Right renal pelvis (tissue), 4 donors: ENCODE measurements around the gene SSH2. TPM values are rescaled to one million over a fixed set of nuclear protein-coding genes. Genes with fewer than 3 reads are reported as not detected.
A peak's percentile ranks its signal among the peaks of the same experiment; 100 is the strongest.

ENCODE experiments used
- DNase-seq, 4 donors: peaks; one replicate each; pipeline ENCODE4 v3.0.0-alpha.2; 2013; ENCODE audit warnings: low read depth in 4 of 4, low spot score in 3 of 4, missing footprints in 1 of 4
- polyA plus RNA-seq, 4 donors: library from polyadenylated mRNA; unstranded; fragments of 120-200 nt; gene quantifications; one replicate each; pipeline ENCODE4 v1.2.1, GENCODE V29; 2013; ENCODE audit not compliant: insufficient read length in 4 of 4

The SSH2 gene
- polyA plus RNA-seq, 4 donors, result 16.6 to 19.2 (median 19.0) TPM

DNA sequence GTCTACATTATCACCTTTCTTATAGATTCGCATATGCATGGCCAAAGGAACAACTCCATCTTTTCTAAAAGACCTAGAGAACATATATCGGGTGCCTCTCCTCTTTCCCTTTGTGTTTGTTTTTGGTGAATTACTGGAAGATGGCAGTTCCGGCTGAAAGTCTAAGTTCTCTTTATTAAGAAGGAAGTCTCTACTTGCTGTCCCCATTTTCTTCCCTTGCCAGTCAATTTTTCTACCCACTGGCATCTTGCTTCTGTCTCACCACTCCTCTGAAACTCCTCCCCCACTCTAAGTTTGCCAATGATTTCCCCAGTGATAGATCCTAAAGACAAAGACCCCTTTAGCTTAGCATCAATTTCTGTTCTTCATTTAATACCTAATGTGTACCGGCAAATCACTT, 213.5 kb downstream of the SSH2 start:
- DNase-seq, result no peak

DNA sequence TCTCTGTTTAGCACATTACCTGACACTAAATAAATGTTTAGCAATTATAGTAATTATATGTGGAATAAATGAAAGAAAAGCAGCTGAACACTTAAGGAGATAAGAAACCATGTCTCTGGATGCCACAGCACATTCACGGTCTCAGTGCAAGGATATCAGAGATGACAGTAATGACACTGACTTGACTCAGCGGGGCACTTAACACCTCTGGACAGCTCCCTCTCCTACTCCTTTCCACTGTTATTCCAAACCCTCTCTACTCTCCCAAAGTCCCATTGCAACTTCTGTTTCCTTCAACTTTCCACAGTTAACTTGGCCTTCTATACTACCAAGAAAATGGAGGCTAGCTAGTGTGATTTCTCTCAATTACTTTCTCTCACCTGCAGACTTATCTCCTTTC, 214.3 kb downstream of the SSH2 start:
- DNase-seq, result no peak

DNA sequence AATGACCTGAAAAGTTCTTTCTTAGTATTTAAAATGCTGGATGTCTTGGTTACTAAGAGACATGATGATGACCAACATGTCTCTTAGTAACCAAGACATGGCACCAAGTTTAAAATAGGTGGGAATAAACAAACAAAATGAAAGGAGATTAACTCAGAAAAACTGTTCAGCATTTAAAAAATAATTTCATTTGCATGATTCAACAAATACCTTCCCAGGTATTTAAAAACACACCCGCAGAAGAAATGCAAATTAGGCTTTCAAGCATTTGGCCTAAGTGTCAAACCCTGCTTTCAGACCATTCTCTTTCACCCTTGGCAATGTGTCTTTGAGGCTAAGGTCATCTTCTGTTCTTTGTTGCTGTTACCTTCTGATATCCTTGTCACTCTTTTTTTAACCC, 215.9 kb downstream of the SSH2 start:
- DNase-seq, result no peak

DNA sequence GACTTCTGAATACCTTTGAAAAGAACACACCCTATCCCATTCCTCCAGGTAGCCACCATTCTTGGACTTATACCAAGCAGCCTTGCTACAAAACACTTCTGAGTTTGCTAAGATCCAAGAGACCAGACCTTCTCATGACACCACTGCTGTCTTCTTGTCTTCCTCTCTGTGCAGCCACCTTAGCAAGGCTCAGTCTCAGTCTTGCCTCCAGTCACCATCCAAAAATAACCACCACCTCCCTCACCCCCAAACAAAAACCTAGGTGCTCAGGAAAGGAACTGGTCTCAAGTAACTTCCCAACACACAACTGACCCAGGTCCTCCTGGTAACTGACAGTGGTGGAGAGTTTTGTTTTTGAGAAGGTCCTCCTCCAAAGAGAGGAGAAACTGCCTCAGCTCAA, 216.4 kb downstream of the SSH2 start:
- no peak for DNase-seq

DNA sequence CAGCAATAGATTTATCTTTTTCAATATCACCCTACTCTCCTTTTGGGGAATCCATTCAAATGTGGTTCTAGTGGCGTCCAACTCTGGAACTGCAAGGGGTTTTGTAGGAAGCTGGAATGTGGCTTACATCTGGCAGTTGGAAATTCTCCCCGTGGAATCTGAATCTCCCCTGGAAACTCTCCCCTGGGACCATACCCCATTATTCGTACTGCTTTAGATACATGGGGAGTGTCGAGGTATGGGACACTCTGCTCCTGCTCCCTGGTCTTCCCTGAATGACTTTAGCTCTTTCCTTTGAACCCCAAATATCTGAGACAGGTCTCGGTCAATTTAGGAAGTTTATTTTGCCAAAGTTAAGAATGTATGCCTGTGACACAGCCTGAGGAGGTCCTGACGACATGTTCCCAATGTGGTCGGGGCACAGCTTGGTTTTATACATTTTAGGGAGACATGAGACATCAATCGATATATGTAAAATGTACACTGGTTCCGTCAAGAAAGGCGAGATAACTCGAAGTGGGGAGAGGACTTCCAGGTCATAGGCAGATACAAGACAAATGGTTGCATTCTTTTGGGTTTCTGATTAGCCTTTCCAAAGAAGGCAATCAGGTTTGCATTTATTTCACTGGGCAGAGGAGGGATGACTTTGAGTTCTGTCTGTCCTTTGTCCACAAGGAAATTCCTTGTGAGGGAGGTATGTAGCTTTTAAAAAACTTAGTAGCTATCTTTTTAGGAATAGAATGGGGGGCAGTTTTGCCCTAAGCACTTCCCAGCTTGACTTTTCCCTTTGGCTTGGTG, 218.2 kb downstream of the SSH2 start:
- no peak for DNase-seq

DNA sequence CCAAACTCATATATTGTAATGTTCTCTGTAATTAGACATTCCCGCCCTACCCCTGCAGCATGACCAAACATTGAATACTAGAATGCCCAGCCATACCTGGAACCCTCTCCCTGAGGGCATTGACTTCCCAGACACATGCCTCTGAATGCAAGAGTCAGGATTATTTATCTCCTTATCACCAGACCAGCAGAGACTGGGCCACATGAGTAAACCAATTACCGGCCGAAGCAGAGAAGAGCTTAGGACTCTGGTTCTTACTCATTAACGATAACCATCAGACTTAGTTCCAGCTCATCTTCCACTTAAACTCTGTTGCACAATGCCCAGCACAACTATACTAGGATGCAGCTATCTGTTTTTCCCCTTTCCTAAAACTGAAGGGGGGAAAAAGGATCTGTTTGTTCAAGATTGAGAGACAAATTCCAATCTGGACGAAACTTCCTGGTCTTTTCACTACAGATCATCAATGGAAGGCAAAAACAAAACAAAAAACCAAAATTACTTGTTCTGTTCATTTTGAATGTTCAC, 219.1 kb downstream of the SSH2 start:
- DNase-seq, result no peak

DNA sequence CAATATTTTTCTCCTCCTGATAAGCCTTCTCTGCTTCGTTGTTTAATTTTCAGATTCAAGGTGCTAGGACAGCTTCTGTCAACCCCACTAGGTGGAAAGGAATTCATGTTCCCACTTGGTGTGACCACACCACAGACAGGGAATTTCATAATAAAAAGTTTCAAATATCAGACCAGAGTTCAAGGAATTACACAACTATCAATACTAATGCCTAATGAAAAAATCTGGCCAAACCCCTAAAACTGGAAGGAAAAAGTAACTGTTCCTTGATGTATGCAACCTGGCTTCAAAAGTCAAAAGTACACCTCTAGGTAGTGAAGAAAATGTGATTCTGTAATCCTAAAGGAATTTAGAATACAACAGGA, 219.5 kb downstream of the SSH2 start:
- DNase-seq, result no peak

DNA sequence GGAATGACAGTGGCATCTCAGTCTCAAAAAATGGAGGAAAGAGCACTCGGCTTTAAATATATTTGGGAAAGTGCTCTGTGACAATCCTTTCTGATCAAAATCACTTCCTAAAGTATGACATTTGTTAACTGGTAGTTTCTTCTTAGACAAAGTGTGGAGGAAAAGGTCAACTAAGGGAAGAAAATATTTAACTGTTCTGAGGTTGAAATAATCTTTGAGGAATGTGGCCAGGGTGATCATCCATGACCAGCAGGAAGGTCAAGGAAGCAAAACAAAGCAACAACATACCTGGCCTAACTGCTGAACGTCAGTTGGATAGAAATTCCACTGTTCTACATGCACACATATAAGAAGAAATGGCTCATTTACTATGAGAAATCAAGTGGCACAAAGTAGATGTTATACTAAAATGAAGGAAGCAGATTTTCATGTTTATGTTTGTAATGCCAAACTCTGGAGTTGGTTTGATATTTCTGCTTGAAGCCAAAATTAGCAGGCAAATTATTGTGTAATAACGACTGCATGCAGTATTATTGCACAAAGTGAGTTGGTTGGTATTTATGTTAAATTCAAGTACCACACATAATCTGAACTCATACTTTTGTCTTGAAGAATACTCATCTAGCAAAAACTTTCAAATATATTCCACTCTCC, 220.0 kb downstream of the SSH2 start:
- DNase-seq, result peak in 1 of 4 donors; percentile 62

DNA sequence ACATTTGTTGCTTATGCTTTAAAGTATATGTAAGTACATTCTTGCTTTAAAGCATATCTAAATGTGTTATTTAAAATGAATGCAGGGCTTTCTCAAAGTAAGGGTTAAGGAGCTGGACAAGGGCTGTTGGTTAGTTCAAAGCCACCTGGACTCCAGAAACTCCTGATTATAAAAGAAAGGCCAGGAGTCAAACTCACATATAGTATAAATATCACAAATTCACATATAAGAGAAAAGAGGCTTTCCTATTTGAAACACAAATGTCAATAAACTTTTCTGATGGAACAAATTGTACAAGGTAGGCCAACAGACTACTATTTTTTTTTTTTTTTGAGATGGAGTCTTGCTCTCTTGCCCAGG, 222.8 kb downstream of the SSH2 start:
- no peak for DNase-seq

DNA sequence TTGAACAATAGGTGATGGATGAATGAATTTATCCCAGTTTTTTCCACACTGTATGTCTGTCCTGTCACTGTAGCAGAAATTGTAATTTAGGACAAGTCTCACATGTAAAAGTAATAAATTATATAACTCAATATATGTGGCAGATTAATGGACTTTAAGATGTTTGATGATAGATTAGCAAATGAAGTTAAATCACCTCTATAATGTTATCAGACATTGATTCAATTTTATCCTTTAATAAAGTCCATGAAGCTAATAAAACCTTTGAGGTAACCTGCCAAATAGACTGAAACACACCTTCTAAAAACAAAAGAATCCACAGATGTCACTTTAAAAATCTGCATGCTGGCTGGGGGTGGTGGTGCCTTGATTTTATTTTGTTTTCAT, 224.0 kb downstream of the SSH2 start:
- DNase-seq, result no peak

DNA sequence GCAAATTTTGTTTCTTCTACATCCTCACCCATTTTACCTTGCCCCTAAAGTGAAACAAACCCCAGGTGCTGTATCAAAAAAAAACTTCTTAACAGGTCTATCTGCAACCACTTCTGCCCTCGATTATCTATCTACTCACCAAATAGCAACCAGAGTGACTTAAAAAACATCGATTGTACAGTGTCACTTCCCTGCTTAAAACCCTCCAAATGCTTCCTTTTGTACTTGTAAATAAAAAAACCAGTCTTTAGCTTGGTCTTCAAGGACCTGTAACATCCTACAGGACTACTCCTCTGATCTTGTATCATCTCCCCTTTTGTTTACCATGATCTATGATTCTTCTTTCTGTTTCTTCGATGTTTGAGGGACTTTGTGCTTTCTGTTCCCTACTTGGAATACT, 224.6 kb downstream of the SSH2 start:
- DNase-seq, result no peak

DNA sequence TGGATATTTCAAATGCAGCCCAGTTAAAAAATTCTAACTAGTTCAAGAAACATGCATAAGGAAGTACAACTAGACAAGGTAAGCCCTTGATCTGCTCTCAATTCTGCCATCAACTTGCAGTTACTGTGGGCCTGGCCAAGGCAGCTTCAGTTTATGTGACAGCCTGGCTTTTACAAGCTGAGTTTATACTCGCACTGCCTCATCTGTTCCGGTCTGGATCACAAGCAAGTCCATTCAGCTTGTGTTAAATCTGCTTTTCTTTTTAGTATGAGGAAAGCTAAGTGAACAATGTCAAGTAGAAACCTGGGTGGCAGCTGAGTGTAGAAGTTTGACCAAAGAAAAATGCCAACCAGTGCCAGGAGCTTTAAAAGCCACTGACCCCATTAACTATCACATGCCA, 230.7 kb downstream of the SSH2 start:
- no peak for DNase-seq

DNA sequence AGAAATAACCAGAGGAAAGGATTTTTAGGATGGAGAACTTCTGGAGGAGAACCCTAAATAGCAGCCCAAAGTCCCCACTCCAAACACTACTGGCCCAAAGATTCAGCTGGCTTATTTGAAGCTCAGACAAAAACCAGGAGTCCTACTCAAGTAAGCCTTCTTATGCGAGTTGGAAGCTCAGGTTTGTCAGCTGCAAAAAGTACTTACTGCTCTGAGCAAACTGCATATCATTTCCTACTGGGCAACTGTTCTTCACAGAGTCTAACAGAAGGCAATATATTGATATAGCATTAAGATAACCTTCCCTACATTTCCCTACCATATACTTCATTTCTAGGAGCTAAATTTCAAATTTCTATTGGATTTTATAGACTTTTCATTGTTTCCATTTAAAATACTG, 231.2 kb downstream of the SSH2 start:
- no peak for DNase-seq

DNA sequence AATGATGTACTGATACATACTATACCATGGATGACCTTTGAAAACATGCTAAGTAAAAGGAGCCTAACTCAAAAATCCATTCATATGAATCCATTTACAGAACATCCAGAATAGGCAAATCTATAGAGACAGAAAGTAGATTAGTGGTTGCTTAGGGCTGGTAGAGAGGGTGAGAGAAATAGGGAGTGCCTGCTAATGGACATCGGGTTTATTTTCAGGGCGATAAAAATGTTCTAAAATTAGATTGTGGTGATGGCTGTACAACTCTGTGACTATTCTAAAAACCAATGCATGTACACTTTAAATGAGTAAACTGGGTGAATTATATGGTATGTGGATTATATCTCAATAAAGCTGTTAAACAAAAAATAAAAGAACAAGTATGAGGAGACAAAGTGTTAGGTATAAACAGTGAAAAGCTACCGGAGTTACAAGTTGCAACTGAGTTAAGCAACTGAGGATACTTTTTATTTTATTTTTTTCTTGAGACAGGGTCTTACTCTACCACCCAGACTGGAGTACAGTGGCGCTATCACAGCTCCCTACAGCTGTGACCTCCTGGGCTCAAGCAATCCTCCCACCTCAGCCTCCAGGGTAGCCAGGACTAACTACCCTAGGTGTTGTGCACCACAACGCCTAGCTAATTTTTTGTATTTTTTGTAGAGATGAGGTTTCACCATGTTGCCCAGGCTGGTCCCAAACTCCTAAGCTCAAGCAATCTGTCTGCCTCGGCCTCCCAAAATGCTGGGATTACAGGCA, 231.8 kb downstream of the SSH2 start:
- DNase-seq, result no peak

DNA sequence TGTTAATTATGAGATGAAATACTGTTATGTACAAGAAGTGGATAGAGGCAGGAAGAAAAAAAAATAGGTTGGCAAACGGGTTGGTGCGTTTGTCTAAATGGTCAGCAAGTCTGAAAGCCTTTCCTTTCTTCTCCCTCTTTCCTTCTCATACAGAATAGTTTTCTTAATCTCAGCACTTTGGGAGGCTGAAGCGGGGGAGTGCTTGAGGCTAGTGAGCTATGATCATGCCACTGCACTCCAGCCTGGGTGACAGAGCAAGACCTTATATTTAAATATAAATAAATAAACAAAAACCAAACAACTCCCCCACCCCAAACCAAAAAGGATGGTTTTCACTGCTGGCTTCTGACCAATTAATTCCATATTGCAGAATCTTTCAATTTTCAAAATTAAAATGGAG, 232.7 kb downstream of the SSH2 start:
- no peak for DNase-seq

DNA sequence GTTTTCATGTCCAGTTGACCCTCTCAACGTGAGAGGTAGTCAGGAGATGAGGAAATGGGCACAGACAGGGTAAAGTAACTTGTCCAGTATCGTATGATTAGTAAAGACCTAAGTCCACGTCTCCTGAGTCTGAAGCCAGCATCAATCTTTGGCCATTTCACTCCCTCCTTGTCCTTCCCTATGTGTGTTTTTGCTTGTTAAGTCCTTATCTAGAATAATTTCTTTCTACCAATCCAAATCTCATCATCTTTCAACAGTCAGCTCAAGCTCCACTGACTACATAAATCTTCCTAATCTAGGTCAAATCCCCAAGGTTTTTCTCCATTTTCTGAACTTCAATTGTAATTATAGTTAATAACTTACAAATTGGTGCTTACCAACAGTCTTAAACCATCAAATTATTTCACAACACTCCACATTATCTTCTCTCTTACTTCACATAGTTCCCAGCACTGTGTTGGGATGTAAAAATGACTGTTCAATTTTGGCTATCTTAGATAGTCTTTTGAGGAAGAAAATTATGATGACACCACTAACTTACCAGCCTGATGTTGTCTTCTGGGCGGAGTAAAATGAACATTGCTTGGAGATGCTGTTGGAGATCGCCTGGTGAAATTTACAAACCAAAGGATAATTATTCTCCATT, 235.0 kb downstream of the SSH2 start:
- no peak for DNase-seq

DNA sequence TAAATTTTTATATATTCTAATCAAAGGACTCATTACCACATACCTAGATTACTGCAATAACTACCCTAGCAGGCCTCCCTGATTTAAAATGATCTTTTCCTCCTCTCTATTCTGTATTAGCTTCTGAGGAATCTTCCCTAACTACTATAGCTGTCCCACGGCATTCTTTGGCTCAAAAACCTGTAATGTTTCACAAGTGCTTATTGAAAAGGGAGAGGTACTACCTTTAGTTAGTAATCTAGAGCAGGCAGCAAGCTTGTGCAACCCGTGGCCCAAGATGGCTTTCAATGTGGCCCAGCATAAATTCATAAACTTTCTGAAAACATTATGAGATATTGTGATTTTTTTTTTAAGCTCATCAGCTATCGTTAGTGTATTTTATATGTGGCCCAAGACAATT, 236.3 kb downstream of the SSH2 start:
- no peak for DNase-seq

DNA sequence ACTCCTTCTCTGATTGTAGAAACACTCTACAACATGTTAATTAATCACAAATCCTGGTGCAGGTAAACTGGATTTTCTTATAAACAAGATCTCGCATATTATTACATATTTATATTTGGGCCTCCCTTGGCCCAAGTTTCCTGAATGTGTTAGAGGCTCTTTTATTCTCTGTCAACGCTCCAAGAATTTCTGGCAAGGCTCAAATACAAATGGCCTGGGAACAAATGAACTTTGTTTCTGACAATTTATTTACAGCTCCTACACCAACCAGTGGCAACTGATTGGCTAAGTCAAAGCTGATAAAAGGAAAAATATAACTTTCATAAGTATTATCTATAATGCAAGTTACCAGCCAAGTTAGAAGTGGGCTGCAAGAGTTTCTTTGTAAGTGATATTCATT, 242.4 kb downstream of the SSH2 start:
- DNase-seq, result no peak

DNA sequence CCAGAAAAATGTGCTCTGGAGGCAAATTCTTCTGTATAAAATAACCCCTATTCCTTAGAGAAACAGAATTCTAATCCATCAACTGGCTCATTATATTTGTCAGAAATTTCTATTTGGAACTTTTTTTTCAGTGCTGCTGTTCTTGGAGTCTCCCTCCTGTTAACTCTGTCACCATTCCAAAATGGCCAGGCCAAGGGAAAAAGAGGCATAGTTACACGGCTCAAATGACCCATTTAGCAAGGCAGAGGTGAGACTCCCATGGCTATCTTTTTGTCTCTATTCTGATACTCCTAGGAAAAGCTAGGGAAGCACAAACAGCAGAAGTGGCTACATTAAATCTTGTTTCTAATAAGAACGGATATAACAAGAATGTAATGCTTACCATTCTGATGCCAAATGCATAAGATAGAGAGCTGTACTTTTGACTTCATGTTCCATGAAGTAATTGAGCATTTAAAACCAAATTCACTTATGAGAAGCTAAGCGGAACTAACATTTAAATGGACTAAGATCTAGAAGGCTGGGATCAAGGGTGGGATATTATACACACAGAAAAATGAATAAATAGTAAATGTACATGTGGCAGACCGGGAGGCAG, 242.9 kb downstream of the SSH2 start:
- DNase-seq, result no peak

DNA sequence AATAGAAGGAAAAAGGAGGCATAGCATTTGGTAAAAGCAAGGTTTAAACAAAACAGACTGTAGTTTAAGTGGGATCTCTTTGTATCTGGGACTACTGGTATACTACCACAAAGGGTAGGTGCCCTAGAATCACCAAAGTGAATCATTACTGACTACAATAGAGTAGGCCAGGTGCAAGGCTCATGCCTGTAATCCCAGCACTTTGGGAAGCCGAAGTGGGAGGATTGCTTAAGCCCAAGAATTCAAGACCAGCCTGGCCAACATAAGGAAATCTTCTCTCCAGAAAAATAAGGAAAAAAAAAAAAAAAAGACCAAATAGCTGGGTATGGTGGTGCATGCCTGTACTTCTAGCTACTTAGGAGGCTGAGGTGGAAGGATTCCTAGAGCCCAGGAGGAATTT, 246.5 kb downstream of the SSH2 start:
- no peak for DNase-seq

DNA sequence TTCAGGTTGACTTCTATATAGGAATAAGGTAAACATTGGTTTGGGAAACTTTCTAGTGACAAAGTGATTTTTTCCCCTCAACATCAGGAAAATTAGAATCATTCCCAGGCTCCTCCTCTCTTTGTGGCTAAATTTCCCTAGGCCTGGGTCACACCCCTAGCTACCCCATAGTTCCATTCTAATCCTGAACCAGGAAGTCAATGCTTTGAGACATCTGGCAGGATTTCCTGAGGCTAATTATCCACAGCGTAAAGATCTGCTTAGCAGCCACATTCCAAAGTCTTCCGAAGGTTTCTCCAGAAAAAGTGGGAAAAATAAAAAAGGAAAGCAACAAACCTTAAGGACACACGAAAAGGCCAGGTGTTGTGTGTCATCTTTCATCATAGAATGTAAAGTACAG, 247.0 kb downstream of the SSH2 start:
- DNase-seq, result no peak
